Suprapubic skin (tissue), 4 donors: ENCODE measurements around the gene SMR3A. TPM values are rescaled to one million over a fixed set of nuclear protein-coding genes. Genes with fewer than 3 reads are reported as not detected.

ENCODE experiments used
- DNase-seq, 2 donors: peaks; one replicate each; pipeline ENCODE4 v3.0.0-alpha.2; 2019; ENCODE audit warnings: low spot score in 2 of 2
- H3K27ac ChIP-seq: fragments of 200-600 bp; sonication (generic); one replicate; pipeline ENCODE4 v1.5.1; 2019
- H3K27me3 ChIP-seq: fragments of 200-600 bp; sonication (generic); one replicate; pipeline ENCODE4 v1.5.1; 2019
- H3K36me3 ChIP-seq: fragments of 200-600 bp; sonication (generic); one replicate; pipeline ENCODE4 v1.5.1; 2019
- H3K4me1 ChIP-seq: fragments of 200-600 bp; sonication (generic); one replicate; pipeline ENCODE4 v1.5.1; 2019
- H3K4me3 ChIP-seq: fragments of 200-600 bp; sonication (generic); one replicate; pipeline ENCODE4 v1.5.1; 2019; ENCODE audit warnings: mild to moderate bottlenecking
- H3K9me3 ChIP-seq: fragments of 200-600 bp; sonication (generic); one replicate; pipeline ENCODE4 v1.5.1; 2019
- EP300 ChIP-seq: sonication (generic); formaldehyde crosslinking; IDR thresholded peaks from one replicate; pipeline ENCODE4 v1.6.1; 2017; ENCODE audit warnings: antibody characterized with exemption
- POLR2A ChIP-seq, 2 donors: fragments of 450-650 bp; IDR thresholded peaks; one replicate each; pipeline ENCODE4 v1.6.1; 2017; ENCODE audit warnings: antibody characterized with exemption in 2 of 2, mild to moderate bottlenecking in 2 of 2, moderate library complexity in 2 of 2
- POLR2AphosphoS5 ChIP-seq, 3 donors: sonication (generic); formaldehyde crosslinking; IDR thresholded peaks; one replicate each; pipeline ENCODE4 v1.6.1; 2017; ENCODE audit warnings: antibody characterized with exemption in 3 of 3
- WGBS: methylation state at CpG from one replicate; pipeline ENCODE4 v1.1.5; 2018; 5-methylcytosine and 5-hydroxymethylcytosine counted together
- total RNA-seq, 4 donors: library from RNA; depleted of rRNA; stranded (reverse); fragments of >200 nt; gene quantifications; one replicate each; pipeline ENCODE4 v1.1.0, GENCODE V29; 2016
- TF ChIP-seq, protein P1 (sequence below), 2 donors: fragments of 200-600 bp in 1 of 2; fragments of 450-650 bp in 1 of 2; sonication (generic) in 1 of 2; IDR thresholded peaks; one replicate each; pipeline ENCODE4 v1.5.1; 2016 to 2019; ENCODE audit warnings: antibody characterized with exemption in 2 of 2, mild to moderate bottlenecking in 1 of 2, moderate library complexity in 1 of 2

SMR3A gene
- total RNA-seq, 4 donors from 2014 or later: not detected

GRCh38 chr4:70367813-70368212 lies 7.3 kb downstream of the SMR3A start:
- DNase-seq: no peak
- no peak for TF ChIP-seq EP300
- TF ChIP-seq POLR2AphosphoS5 (IDR thresholded peaks at IDR 0.05): no peak
- TF ChIP-seq, protein P1, sequence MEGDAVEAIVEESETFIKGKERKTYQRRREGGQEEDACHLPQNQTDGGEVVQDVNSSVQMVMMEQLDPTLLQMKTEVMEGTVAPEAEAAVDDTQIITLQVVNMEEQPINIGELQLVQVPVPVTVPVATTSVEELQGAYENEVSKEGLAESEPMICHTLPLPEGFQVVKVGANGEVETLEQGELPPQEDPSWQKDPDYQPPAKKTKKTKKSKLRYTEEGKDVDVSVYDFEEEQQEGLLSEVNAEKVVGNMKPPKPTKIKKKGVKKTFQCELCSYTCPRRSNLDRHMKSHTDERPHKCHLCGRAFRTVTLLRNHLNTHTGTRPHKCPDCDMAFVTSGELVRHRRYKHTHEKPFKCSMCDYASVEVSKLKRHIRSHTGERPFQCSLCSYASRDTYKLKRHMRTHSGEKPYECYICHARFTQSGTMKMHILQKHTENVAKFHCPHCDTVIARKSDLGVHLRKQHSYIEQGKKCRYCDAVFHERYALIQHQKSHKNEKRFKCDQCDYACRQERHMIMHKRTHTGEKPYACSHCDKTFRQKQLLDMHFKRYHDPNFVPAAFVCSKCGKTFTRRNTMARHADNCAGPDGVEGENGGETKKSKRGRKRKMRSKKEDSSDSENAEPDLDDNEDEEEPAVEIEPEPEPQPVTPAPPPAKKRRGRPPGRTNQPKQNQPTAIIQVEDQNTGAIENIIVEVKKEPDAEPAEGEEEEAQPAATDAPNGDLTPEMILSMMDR (IDR thresholded peaks at IDR 0.05): no peak
- no peak for TF ChIP-seq POLR2A (IDR thresholded peaks at IDR 0.05)
- no peak overlapping the region for H3K4me3 ChIP-seq
- H3K27ac ChIP-seq: no peak overlapping the region
- WGBS: 95% methylated on average over 1 of the region's 1 CpG
- no peaks in the 10 kb centered on the region for H3K36me3 ChIP-seq
- H3K4me1 ChIP-seq: no peaks in the 10 kb centered on the region
- no peaks in the 10 kb centered on the region for H3K9me3 ChIP-seq
- H3K27me3 ChIP-seq: no peaks in the 10 kb centered on the region

GRCh38 chr4:70371987-70372386 lies 11.4 kb downstream of the SMR3A start:
- Histone ChIP-seq H3K4me3 (no peak overlapping the region), H3K27ac (no peak overlapping the region), H3K36me3 (no peaks in the 10 kb centered on the region), H3K9me3 (no peaks in the 10 kb centered on the region), H3K4me1 (no peaks in the 10 kb centered on the region), H3K27me3 (no peaks in the 10 kb centered on the region)
- 92% methylated on average over 4 of the region's 4 CpGs for WGBS
- TF ChIP-seq, protein P1 (IDR thresholded peaks at IDR 0.05): no peak
- DNase-seq: no peak

DNA sequence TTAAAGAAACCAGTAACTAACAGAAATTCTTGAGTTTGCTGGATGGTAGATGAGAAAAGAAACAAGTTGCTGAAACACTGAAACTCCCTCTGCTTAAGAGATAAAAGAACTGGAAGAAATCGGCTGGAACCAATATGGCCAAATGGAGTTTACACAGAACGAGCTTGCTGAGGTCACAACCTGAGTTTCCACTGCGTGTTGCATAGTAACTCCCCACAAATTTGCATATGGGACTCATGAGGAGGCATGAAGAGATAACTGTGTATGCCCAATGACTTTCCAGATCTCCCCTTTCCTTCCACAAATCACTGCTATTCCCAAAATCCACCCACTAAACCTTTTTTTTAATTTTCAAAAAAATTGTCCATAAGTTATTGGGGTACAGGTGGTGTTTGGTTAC lies 12.2 kb downstream of the SMR3A start:
- no peak for DNase-seq
- no peak for TF ChIP-seq POLR2A (IDR thresholded peaks at IDR 0.05)
- no peak for TF ChIP-seq POLR2AphosphoS5 (IDR thresholded peaks at IDR 0.05)
- TF ChIP-seq, protein P1 (IDR thresholded peaks at IDR 0.05): no peak
- no peak for TF ChIP-seq EP300
- no peaks in the 10 kb centered on the region for H3K27me3 ChIP-seq
- H3K36me3 ChIP-seq: no peaks in the 10 kb centered on the region
- no peaks in the 10 kb centered on the region for H3K9me3 ChIP-seq
- no peak overlapping the region for H3K4me3 ChIP-seq
- no peaks in the 10 kb centered on the region for H3K4me1 ChIP-seq
- no peak overlapping the region for H3K27ac ChIP-seq
- WGBS: 84% methylated on average over 3 of the region's 3 CpGs

DNA sequence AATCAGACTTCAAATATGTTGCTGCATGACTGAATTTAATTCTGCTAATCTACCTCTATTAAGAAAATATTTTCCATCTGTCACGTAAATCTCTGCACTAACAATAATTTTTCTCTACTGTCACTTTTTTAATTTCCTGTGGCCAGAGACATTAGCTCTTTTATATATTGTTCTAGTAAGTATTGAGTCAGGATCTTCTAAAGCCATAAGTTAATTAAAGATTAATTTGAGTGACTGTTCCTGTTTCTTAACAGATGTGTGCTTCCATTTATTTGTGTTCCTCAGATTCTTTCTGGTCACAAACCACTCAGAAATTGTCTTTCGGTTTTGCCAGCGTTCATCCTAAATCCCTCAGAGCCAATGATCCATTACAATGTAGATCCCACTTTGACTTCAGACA lies 20.0 kb downstream of the SMR3A start:
- WGBS: 55% methylated on average over 3 of the region's 3 CpGs
- Histone ChIP-seq H3K4me1 (no peaks in the 10 kb centered on the region), H3K36me3 (no peaks in the 10 kb centered on the region), H3K27ac (no peak overlapping the region), H3K27me3 (no peaks in the 10 kb centered on the region), H3K9me3 (no peaks in the 10 kb centered on the region), H3K4me3 (no peak overlapping the region)
- no peak for DNase-seq
- TF ChIP-seq POLR2AphosphoS5 (IDR thresholded peaks at IDR 0.05) (no peak), EP300 (no peak), POLR2A (IDR thresholded peaks at IDR 0.05) (no peak)
- TF ChIP-seq, protein P1 (IDR thresholded peaks at IDR 0.05): no peak

DNA sequence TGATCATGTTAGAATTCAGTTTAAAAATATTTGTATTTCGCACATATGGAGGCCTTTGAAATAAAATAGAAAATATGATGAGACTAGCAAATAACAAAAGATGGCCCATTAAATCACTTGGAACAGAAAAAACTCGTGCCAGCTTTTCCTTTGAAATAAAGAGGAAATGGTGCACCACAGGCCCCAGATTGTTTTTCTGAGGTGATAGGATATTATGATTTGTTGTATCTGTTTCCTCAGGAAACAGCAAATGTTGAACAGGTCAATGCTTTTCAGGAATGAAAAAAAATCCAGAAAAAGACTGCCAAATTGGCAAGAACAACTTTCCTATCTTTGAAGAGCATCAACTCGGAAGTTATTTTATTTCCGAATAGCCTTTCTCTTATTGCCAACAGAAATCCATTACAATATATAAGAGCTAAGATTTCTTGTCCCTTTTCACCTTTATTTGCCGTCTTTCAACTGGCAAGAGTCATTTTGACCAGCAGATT lies 22.2 kb downstream of the SMR3A start, which contains the start of gene SMR3B:
Gene SMR3B, plus strand, starts transcription at position 441 of the 491 bp plus-strand sequence. CDS start 1,380 bp downstream, outside the sequence.
- DNase-seq: no peak
- Histone ChIP-seq H3K27me3 (no peaks in the 10 kb centered on the region), H3K4me3 (no peak within 1 kb of the TSS), H3K9me3 (no peaks in the 10 kb centered on the region), H3K4me1 (no peaks in the 10 kb centered on the region), H3K36me3 (no peaks in the 10 kb centered on the region), H3K27ac (no peak within 1 kb of the TSS)
- TF ChIP-seq, protein P1 (IDR thresholded peaks at IDR 0.05): no peak
- no peak for TF ChIP-seq POLR2AphosphoS5 (IDR thresholded peaks at IDR 0.05)
- no peak for TF ChIP-seq EP300
- TF ChIP-seq POLR2A (IDR thresholded peaks at IDR 0.05): no peak
- 73% methylated on average over 5 of the region's 5 CpGs for WGBS
